Heart left ventricle (tissue), 16 donors: Measurements from ENCODE around the gene EDA. TPM values are rescaled to one million over a fixed set of nuclear protein-coding genes. Genes with fewer than 3 reads are reported as not detected.

Experiments used
- ATAC-seq, 4 donors: fragments of 200-7000 bp; cut with Tn5 transposase; one replicate each; pipeline ENCODE4 v1.9.1; 2020 to 2022; ENCODE audit warnings: moderate library complexity in 4 of 4, mild to moderate bottlenecking in 3 of 4, moderate number of reproducible peaks in 1 of 4
- DNase-seq, 5 donors: peaks; one replicate each; pipeline ENCODE4 v3.0.0-alpha.2; 2020
- H3K27ac ChIP-seq, 12 donors: fragments of 200-600 bp; sonication (generic) in 4 of 12; one replicate each; pipeline versions ENCODE4 v1.5.0 to v1.8.0; 2016 to 2022; ENCODE audit warnings: mild to moderate bottlenecking in 2 of 12
- H3K27me3 ChIP-seq, 9 donors: fragments of 200-600 bp; sonication (generic) in 2 of 9; one replicate each; pipeline versions ENCODE4 v1.5.1 to v1.8.0; 2016 to 2022; ENCODE audit warnings: mild to moderate bottlenecking in 3 of 9
- H3K36me3 ChIP-seq, 9 donors: fragments of 200-600 bp; sonication (generic) in 2 of 9; one replicate each; pipeline versions ENCODE4 v1.5.0 to v1.8.0; 2018 to 2022; ENCODE audit warnings: mild to moderate bottlenecking in 2 of 9
- H3K4me1 ChIP-seq, 12 donors: fragments of 200-600 bp; sonication (generic) in 4 of 12; one replicate each; pipeline versions ENCODE4 v1.5.0 to v1.8.0; 2016 to 2022; ENCODE audit warnings: mild to moderate bottlenecking in 3 of 12
- H3K4me3 ChIP-seq, 12 donors: fragments of 200-600 bp; sonication (generic) in 4 of 12; one replicate each; pipeline versions ENCODE4 v1.5.0 to v1.8.0; 2017 to 2022; ENCODE audit warnings: mild to moderate bottlenecking in 9 of 12, moderate library complexity in 4 of 12
- H3K9me3 ChIP-seq, 12 donors: fragments of 200-600 bp; sonication (generic) in 4 of 12; one replicate each; pipeline versions ENCODE4 v1.5.0 to v1.8.0; 2016 to 2022; ENCODE audit warnings: mild to moderate bottlenecking in 1 of 12
- POLR2A ChIP-seq, 2 donors: fragments of 450-650 bp; IDR thresholded peaks; one replicate each; pipeline ENCODE4 v1.6.1; 2017; ENCODE audit warnings: antibody characterized with exemption in 2 of 2, mild to moderate bottlenecking in 2 of 2, moderate library complexity in 2 of 2
- WGBS, 4 donors: extraction: QIAGEN DNeasy Blood & Tissue Kit in 2 of 4; methylation state at CpG; one replicate each; pipeline versions ENCODE4 v1.1.5 to v1.1.7; 2013 to 2018; 5-methylcytosine and 5-hydroxymethylcytosine counted together
- intact Hi-C, 10 donors: fragments of 100-400 bp; cut with DNase I; formaldehyde crosslinking; loops; one replicate each; pipeline versions ENCODE4 v1.11.1 to v1.14.2; 2022
- polyA plus RNA-seq, 2 donors: library from polyadenylated mRNA; stranded (reverse); fragments of 200-250 nt; gene quantifications; one replicate each; pipeline ENCODE4 v1.2.3, GENCODE V29; 2013
- total RNA-seq, 9 donors: library from RNA; depleted of rRNA in 2 of 9; stranded (reverse); fragments of >200 nt in 2 of 9; fragmentation: NEBNext Ultra II Directional in 3 of 9; extraction: Animal tissue kit (Norgen Biotek cat#: 25700) in 3 of 9; gene quantifications; one replicate each; pipeline versions ENCODE4 v1.1.0 to v1.2.4, GENCODE V29; 2016 to 2023
- TF ChIP-seq, protein P1 (sequence below), 12 donors: fragments of 200-600 bp; sonication (generic) in 4 of 12; IDR thresholded peaks; one replicate each; pipeline versions ENCODE4 v1.5.0 to v1.8.0; 2018 to 2022; ENCODE audit warnings: antibody characterized with exemption in 12 of 12, mild to moderate bottlenecking in 5 of 12
- donor health status: ischemic (EF 13 %, LVEDD 7.1; RV severe dilation, severe dysfunction).
- donor health status: healthy with polysubstance abuse.
- donor health status: DM: no; HTN: yes; CAD: no.
- donor health status: DM: no; HTN: no; CAD: no.
- donor health status: ischemic (EF 25% LVEDD 6.9; RV normal size, moderate dysfunction).
- donor health status: ischemic (EF 25% LVEDD 5.7; RV mildly dilated, moderate dysfunction).
- donor health status: healthy.
- donor health status: DM: yes; HTN: yes; CAD: no.
- donor health status: ischemic (EF 35%, LVEDD 5.7; RV mildly dilated, moderate dysfunction).
- donor health status: nonischemic (EF 11% LVEDD 7.7; RV severe dilation, severe dysfunction).
- donor health status: DM: yes; HTN: yes; CAD: no.
- donor health status: PGD.
- donor health status: ischemic (EF 29% LVEDD 5.4; RV normal size, mild dysfunction).
- donor health status: nonischemic (EF 23%, LVEDD 6.1; RV moderate dilation, normal function).

The EDA gene
- total and polyA plus RNA-seq, 11 donors = 2.1 to 13.6 (median 6.3) TPM

DNA sequence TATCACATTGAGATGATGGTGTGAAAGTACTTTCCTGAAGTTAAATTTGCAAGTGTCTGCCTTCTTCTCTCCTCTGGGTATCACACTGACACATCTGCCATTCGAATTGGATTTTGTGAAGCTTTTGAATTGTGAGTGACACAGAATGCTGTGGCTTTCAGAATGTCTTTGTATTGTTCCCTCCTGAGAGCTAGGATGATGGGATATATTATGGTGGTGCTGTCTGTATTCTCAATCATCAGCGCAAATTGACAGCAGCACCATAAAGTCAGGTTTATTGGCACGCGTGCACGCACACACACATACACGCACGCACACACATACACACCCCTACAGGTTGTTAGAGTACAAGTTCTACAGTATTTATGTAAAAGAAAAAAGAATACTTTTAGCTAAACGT, 290.5 kb downstream of the EDA start:
- DNase-seq = no peak
- H3K4me1 ChIP-seq = peaks cover 0 to 12% (median 0%) of the 10 kb centered on the region in 12 donors
- ATAC-seq = no peak
- 78 to 97% (median 89%) methylated on average over 8 of the region's 8 CpGs for WGBS, 4 donors
- intact Hi-C loops = no loop called here
- H3K36me3 ChIP-seq = no peaks in the 10 kb centered on the region
- TF ChIP-seq, protein P1, sequence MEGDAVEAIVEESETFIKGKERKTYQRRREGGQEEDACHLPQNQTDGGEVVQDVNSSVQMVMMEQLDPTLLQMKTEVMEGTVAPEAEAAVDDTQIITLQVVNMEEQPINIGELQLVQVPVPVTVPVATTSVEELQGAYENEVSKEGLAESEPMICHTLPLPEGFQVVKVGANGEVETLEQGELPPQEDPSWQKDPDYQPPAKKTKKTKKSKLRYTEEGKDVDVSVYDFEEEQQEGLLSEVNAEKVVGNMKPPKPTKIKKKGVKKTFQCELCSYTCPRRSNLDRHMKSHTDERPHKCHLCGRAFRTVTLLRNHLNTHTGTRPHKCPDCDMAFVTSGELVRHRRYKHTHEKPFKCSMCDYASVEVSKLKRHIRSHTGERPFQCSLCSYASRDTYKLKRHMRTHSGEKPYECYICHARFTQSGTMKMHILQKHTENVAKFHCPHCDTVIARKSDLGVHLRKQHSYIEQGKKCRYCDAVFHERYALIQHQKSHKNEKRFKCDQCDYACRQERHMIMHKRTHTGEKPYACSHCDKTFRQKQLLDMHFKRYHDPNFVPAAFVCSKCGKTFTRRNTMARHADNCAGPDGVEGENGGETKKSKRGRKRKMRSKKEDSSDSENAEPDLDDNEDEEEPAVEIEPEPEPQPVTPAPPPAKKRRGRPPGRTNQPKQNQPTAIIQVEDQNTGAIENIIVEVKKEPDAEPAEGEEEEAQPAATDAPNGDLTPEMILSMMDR (IDR thresholded peaks at IDR 0.05) = no peak
- no peaks in the 10 kb centered on the region for H3K9me3 ChIP-seq
- H3K27me3 ChIP-seq = peaks cover 0 to 5% (median 0%) of the 10 kb centered on the region in 9 donors
- H3K27ac ChIP-seq = no peak overlapping the region
- H3K4me3 ChIP-seq = no peak overlapping the region

DNA sequence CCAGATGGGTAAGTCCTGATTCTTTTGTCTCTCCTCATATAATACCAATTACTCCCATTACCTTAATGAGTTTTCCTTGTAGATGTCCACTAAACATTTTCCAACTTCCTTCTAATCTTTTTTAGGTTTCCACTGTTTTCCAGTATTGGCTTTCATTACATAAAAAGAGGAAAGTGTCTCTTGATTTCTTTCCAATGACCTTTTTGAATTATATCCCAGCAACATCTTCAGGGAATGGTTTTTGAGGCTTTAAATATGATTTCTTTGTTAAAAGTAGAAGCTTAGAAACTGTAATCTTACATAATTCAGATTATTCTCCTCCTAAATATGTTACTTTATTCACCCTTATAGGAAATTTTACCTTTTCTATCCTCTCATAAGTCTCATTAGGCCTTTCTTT, 298.9 kb downstream of the EDA start:
- no peak overlapping the region for H3K27ac ChIP-seq
- peaks cover 0 to 15% (median 1%) of the 10 kb centered on the region in 12 donors for H3K9me3 ChIP-seq
- ATAC-seq = no peak
- H3K36me3 ChIP-seq = no peaks in the 10 kb centered on the region
- H3K4me1 ChIP-seq = peaks cover 0 to 5% (median 0%) of the 10 kb centered on the region in 12 donors
- TF ChIP-seq, protein P1 (IDR thresholded peaks at IDR 0.05) = no peak
- TF ChIP-seq POLR2A (IDR thresholded peaks at IDR 0.05) = no peak
- intact Hi-C loops = no loop called here
- no peaks in the 10 kb centered on the region for H3K27me3 ChIP-seq
- no peak overlapping the region for H3K4me3 ChIP-seq
- DNase-seq = no peak

DNA sequence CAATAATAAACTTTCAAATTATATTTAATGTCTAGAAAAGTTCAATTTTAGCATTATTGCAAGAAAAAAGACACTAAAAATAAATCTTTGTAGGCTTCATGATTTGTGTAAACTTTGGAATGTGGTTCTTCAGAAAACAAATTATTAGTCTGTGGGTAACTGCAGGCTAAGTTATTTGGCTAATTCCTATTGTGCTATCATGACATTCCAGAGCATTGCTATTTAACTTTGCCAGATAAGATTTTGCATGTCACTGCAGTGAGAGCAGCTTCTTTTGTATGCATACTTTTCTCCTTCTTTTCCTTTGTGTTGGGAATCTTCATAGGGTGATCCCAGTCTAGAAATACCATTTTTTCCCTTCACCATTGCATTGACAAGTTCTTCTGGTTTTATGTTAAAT, 303.8 kb downstream of the EDA start:
- TF ChIP-seq, protein P1 (IDR thresholded peaks at IDR 0.05) = no peak
- TF ChIP-seq POLR2A (IDR thresholded peaks at IDR 0.05) = no peak
- ATAC-seq = no peak
- intact Hi-C loops = no loop called here

DNA sequence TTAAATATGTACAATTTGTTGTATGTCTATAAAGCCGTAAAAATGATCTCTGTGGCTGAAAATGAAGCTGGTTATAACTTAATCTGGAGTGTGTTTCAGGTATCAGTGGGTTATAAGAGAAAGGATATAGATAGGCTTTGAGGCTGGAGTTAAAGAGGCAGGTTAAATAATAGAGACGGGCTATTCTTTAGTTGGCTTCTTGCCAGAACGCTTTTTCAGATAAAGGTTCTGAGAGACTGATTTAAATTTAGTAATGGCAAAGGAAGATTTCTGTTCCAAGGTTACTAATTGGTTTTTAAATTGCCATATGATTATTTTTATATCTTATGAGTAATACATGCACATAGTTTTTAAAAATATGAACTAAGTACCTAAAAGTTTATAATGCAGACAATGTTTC, 316.4 kb downstream of the EDA start:
- Histone ChIP-seq H3K9me3 (peaks cover 0 to 5% (median 0%) of the 10 kb centered on the region in 12 donors), H3K36me3 (no peaks in the 10 kb centered on the region), H3K27me3 (peaks cover 0 to 8% (median 0%) of the 10 kb centered on the region in 9 donors), H3K4me1 (peaks cover 0 to 5% (median 0%) of the 10 kb centered on the region in 12 donors), H3K27ac (no peak overlapping the region), H3K4me3 (no peak overlapping the region)
- intact Hi-C loops = no loop called here
- no peak for TF ChIP-seq POLR2A (IDR thresholded peaks at IDR 0.05)
- 29 to 45% (median 37%) methylated on average over 3 of the region's 3 CpGs for WGBS, 4 donors
- DNase-seq (no peak), ATAC-seq (no peak)

More for the DNA sequence above, 303.8 kb downstream of the EDA start:
- peaks cover 0 to 8% (median 0%) of the 10 kb centered on the region in 12 donors for H3K4me1 ChIP-seq
- no peaks in the 10 kb centered on the region for H3K27me3 ChIP-seq
- peaks cover 0 to 18% (median 0%) of the 10 kb centered on the region in 12 donors for H3K9me3 ChIP-seq
- H3K27ac ChIP-seq = no peak overlapping the region
- no peaks in the 10 kb centered on the region for H3K36me3 ChIP-seq
- no peak for DNase-seq
- H3K4me3 ChIP-seq = no peak overlapping the region

DNA sequence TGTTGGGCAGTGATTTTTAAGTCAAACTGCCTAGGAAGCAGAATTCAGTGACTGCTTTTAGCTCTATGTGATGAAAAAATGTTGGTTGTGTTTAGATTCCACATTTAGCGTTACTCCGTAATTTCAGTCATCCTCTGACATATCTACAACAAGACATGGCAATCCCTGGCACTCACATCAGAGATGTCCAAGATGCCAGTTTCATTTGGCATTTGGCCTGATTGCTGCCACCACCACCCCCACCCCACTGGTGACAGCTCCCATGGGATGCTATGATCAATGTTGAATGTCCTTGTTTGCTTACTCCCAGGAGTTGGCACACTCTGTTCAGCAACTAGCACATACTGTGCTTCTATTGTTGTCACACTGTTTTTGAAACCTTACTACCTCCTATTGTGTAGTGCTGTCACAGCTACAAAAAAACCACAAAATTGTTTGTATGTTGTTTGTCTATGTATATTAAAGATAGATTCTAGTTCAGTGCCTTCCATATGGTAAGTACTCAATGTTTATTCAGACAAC, 332.4 kb downstream of the EDA start:
- no peaks in the 10 kb centered on the region for H3K4me1 ChIP-seq
- DNase-seq = no peak
- peak in 3 of 4 donors; percentile 31 to 55 (median 39) for ATAC-seq
- no peak overlapping the region for H3K4me3 ChIP-seq
- peaks cover 0 to 4% (median 0%) of the 10 kb centered on the region in 12 donors for H3K9me3 ChIP-seq
- TF ChIP-seq, protein P1 (IDR thresholded peaks at IDR 0.05) = no peak
- no peak for TF ChIP-seq POLR2A (IDR thresholded peaks at IDR 0.05)
- intact Hi-C loops = no loop called here
- WGBS, 4 donors = 33 to 61% (median 46%) methylated on average over 2 of the region's 2 CpGs
- no peak overlapping the region for H3K27ac ChIP-seq
- H3K36me3 ChIP-seq = no peaks in the 10 kb centered on the region
- H3K27me3 ChIP-seq = no peaks in the 10 kb centered on the region
